Tibial artery (tissue), 4 donors: ENCODE data around the gene RERGL.

Source experiments
- DNase-seq, 2 donors: peaks; one replicate each; pipeline ENCODE4 v3.0.0-alpha.2; 2019
- H3K27ac ChIP-seq, 2 donors: fragments of 200-600 bp; sonication (generic) in 1 of 2; 1 replicate in 1 of 2; 2 replicates in 1 of 2; pipeline ENCODE4 v1.5.1; 2018 to 2019; ENCODE audit warnings: mild to moderate bottlenecking in 1 of 2
- H3K27me3 ChIP-seq, 2 donors: fragments of 200-600 bp; sonication (generic) in 1 of 2; one replicate each; pipeline versions ENCODE4 v1.5.1 to v1.6.0; 2016 to 2019
- H3K36me3 ChIP-seq, 3 donors: fragments of 200-600 bp; sonication (generic) in 2 of 3; one replicate each; pipeline ENCODE4 v1.5.1; 2016 to 2019; ENCODE audit warnings: mild to moderate bottlenecking in 2 of 3
- H3K4me1 ChIP-seq, 4 donors: fragments of 200-600 bp; sonication (generic) in 2 of 4; 1 replicate in 3 of 4; 2 replicates in 1 of 4; pipeline ENCODE4 v1.5.1; 2016 to 2019
- H3K4me3 ChIP-seq, 2 donors: fragments of 200-600 bp; sonication (generic) in 1 of 2; 1 replicate in 1 of 2; 2 replicates in 1 of 2; pipeline ENCODE4 v1.5.1; 2018 to 2019; ENCODE audit warnings: mild to moderate bottlenecking in 2 of 2
- H3K9me3 ChIP-seq, 3 donors: fragments of 200-600 bp; sonication (generic) in 1 of 3; one replicate each; pipeline ENCODE4 v1.5.1; 2016 to 2019
- CTCF ChIP-seq, 2 experiments: fragments of 200-600 bp in 1 of 2; fragments of 450-650 bp in 1 of 2; IDR thresholded peaks; one replicate each; pipeline ENCODE4 v1.5.1; 2017 to 2019; ENCODE audit warnings: antibody characterized with exemption in 2 of 2, mild to moderate bottlenecking in 1 of 2, moderate library complexity in 1 of 2
- intact Hi-C: fragments of 100-400 bp; cut with DNase I; formaldehyde crosslinking; loops from one replicate; pipeline ENCODE4 v1.15.0; 2023; ENCODE audit warnings: low total_unique reads

The RERGL gene

GRCh38 chr12:18079541-18080246, 10.3 kb downstream of the RERGL start:
- no peak for TF ChIP-seq CTCF (IDR thresholded peaks at IDR 0.05)
- Histone ChIP-seq H3K9me3 (no peaks in the 10 kb centered on the region), H3K27me3 (no peaks in the 10 kb centered on the region), H3K4me1 (no peaks in the 10 kb centered on the region), H3K4me3 (no peak overlapping the region), H3K27ac (no peak overlapping the region), H3K36me3 (peaks cover 0 to 19% (median 18%) of the 10 kb centered on the region in 3 donors)
- no peak for DNase-seq
- intact Hi-C loops, result no loop called here

- Histone ChIP-seq H3K9me3 (no peaks in the 10 kb centered on the region), H3K4me1 (no peaks in the 10 kb centered on the region), H3K27ac (no peak overlapping the region), H3K27me3 (no peaks in the 10 kb centered on the region), H3K36me3 (no peaks in the 10 kb centered on the region), H3K4me3 (no peak overlapping the region)
- no peak for TF ChIP-seq CTCF (IDR thresholded peaks at IDR 0.05)
- no peak for DNase-seq
- intact Hi-C loops, result no loop called here
Observed at GRCh38 chr12:18074001-18074400, 16.0 kb downstream of the RERGL start.

- intact Hi-C loops, result no loop called here
- Histone ChIP-seq H3K4me3 (no peak overlapping the region), H3K27ac (no peak overlapping the region), H3K4me1 (no peaks in the 10 kb centered on the region), H3K9me3 (no peaks in the 10 kb centered on the region), H3K36me3 (no peaks in the 10 kb centered on the region), H3K27me3 (no peaks in the 10 kb centered on the region)
- DNase-seq, result no peak
- TF ChIP-seq CTCF (IDR thresholded peaks at IDR 0.05), result no peak
Observed at GRCh38 chr12:18072723-18073122, 17.3 kb downstream of the RERGL start.

GRCh38 chr12:18071336-18071735, 18.7 kb downstream of the RERGL start:
- H3K4me1 ChIP-seq, result no peaks in the 10 kb centered on the region
- no peak for TF ChIP-seq CTCF (IDR thresholded peaks at IDR 0.05)
- intact Hi-C loops, result no loop called here

GRCh38 chr12:18068355-18068754, 21.6 kb downstream of the RERGL start:
- intact Hi-C loops, result no loop called here
- no peak for DNase-seq
- Histone ChIP-seq H3K27ac (no peak overlapping the region), H3K4me1 (no peaks in the 10 kb centered on the region), H3K4me3 (no peak overlapping the region), H3K9me3 (no peaks in the 10 kb centered on the region), H3K36me3 (no peaks in the 10 kb centered on the region), H3K27me3 (no peaks in the 10 kb centered on the region)
- TF ChIP-seq CTCF (IDR thresholded peaks at IDR 0.05), result no peak

More at GRCh38 chr12:18071336-18071735, 18.7 kb downstream of the RERGL start:
- Histone ChIP-seq H3K4me3 (no peak overlapping the region), H3K36me3 (no peaks in the 10 kb centered on the region), H3K27ac (no peak overlapping the region), H3K9me3 (no peaks in the 10 kb centered on the region), H3K27me3 (no peaks in the 10 kb centered on the region)
- DNase-seq, result no peak
